ENCODE measurements around the gene NFATC4.

Gene NFATC4

DNA sequence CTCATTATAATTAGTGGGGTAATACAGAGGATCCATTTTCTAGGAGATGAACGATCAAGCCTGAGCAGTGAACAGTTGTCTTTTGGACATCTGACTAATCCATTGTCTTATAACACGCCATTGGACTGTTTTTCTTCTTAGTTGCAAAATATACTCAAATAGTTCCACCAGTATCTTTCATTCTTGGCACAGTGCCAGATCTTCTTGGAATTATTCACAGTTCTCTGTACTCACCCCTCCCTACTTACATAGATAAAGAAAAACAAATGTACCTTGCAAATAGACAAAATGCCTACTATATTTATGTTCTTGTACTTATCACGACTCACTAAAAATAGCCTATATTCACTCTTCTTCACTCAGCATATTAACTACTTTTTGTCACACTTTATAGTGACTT is 57.7 kb downstream of the NFATC4 start:
- no peaks in the 10 kb centered on the region for H3K9me3 ChIP-seq (ENCODE audit: control insufficient read depth, insufficient read depth, low read length)
- no peak overlapping the region for H3K9ac ChIP-seq (ENCODE audit: low read depth, low read length)
- peaks cover 4% of the 10 kb centered on the region for H3K4me1 ChIP-seq (ENCODE audit: insufficient read depth, low read length)
- H3K36me3 ChIP-seq (ENCODE audit: insufficient read depth, low read length) = no peaks in the 10 kb centered on the region

DNA sequence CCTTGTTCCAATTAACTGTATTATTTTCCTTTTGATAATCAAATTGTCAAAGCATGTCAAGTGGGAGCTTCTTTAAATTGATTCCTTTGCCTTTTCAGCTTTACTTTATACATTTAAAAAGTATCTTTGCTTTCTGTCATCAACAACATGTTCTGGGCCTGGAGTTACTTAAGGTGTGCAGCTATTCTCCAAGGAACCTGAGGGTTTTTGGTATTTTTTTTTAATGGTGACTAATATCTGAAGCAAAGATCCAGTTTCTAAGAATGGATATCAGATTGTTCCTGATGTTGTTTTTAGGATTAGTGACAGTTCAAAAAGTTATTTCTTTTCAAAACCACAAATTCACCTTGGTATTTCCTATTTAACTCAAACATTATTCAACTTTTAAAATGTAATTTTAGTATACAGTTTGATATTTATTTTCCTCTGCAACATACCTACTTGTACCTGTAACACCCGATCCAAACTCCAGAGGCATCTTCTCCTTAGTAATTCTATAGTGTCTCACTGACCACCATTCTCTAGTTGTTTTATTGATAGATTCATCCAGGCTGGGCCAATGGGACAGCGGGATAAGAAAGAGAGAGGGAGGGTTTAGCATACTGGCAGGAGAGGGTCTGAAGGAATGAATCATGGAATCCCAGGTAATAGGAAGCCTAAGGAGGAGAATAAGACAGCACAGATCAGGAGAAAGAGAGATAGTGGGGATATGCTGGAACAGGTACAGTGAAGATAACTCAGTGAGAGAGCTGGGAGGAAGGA is 58.3 kb downstream of the NFATC4 start:
- no peak overlapping the region for H3K9ac ChIP-seq (ENCODE audit: low read depth, low read length)
- peaks cover 7% of the 10 kb centered on the region for H3K4me1 ChIP-seq (ENCODE audit: insufficient read depth, low read length)
- H3K9me3 ChIP-seq (ENCODE audit: control insufficient read depth, insufficient read depth, low read length) = no peaks in the 10 kb centered on the region
- no peaks in the 10 kb centered on the region for H3K36me3 ChIP-seq (ENCODE audit: insufficient read depth, low read length)

DNA sequence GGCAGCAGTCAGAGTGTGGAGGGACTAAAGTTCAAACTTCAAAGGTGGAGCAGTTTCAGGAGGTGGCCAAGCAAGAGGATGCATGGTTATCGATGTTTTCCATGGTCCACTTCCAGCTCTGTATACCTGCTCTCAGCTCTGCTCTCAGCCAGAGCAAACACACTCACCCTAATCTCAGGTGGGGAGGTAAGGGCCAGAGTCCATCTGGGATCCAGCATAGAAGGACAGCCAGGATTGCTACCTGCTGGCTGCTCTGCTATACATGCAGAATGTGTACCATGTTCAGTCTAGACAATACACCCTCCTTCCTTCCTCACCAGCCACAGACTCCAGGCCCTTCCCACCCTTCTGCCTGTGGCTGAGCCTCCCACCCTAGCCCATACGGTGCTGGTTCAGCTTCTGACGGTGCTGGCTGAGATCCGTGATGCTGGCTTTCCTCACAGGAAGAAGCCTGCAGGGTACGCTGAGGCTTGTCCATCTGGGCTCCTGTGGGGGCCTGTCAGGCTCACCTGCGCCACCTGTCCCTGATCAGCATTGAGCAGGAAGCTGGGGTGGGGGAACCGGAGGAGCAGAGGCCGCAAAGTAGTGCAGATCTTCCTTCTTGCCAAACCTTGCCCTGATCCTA is 59.0 kb downstream of the NFATC4 start:
- Histone ChIP-seq H3K4me1 (ENCODE audit: insufficient read depth, low read length) (peaks cover 9% of the 10 kb centered on the region), H3K9me3 (ENCODE audit: control insufficient read depth, insufficient read depth, low read length) (no peaks in the 10 kb centered on the region), H3K9ac (ENCODE audit: low read depth, low read length) (no peak overlapping the region), H3K36me3 (ENCODE audit: insufficient read depth, low read length) (no peaks in the 10 kb centered on the region)

GRCh38 chr14:24427537-24428508 is 59.8 kb downstream of the NFATC4 start:
- no peaks in the 10 kb centered on the region for H3K36me3 ChIP-seq (ENCODE audit: insufficient read depth, low read length)
- H3K4me1 ChIP-seq (ENCODE audit: insufficient read depth, low read length) = peaks cover 9% of the 10 kb centered on the region
- H3K9ac ChIP-seq (ENCODE audit: low read depth, low read length) = no peak overlapping the region
- H3K9me3 ChIP-seq (ENCODE audit: control insufficient read depth, insufficient read depth, low read length) = no peaks in the 10 kb centered on the region

GRCh38 chr14:24428628-24429394 is 60.8 kb downstream of the NFATC4 start:
- Histone ChIP-seq H3K9ac (ENCODE audit: low read depth, low read length) (no peak overlapping the region; the same call in 1 of the 2 replicates), H3K9me3 (ENCODE audit: control insufficient read depth, insufficient read depth, low read length) (no peaks in the 10 kb centered on the region), H3K4me1 (ENCODE audit: insufficient read depth, low read length) (peaks cover 9% of the 10 kb centered on the region), H3K36me3 (ENCODE audit: insufficient read depth, low read length) (no peaks in the 10 kb centered on the region)

Measured in ES-I3 (cell line).